Measurements from ENCODE around the gene ARHGAP22. TPM values are rescaled to one million over a fixed set of nuclear protein-coding genes. Genes with fewer than 3 reads are reported as not detected.

The ARHGAP22 gene
- total and polyA plus RNA-seq, 2 experiments from 2014 or later: 3.2 to 7.8 TPM

DNA sequence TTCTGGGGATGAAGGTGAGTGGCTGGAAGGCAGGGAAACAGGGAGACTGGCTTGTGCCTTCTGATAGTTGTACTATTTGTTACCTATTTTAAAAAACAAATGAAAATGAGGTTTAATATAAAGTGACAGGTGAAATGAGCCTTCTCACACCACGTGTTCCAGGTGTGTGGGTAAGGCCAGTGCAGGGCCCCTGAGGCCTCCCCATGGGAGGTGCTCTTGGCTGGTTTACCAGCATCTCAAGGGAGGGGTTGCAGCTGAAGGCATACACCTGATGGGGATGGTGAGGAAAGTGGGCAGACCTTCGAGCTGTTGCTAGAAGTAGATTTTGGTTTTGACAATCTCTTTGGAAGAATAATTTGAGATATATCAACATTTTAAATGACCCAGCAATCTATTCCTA lies 103.6 kb downstream of the ARHGAP22 start:
- H3K27ac ChIP-seq: no peak overlapping the region
- no peaks in the 10 kb centered on the region for H3K9me3 ChIP-seq (ENCODE audit: low read depth)
- no peaks in the 10 kb centered on the region for H3K36me3 ChIP-seq
- no peak overlapping the region for H3K4me3 ChIP-seq
- TF ChIP-seq, protein P1, sequence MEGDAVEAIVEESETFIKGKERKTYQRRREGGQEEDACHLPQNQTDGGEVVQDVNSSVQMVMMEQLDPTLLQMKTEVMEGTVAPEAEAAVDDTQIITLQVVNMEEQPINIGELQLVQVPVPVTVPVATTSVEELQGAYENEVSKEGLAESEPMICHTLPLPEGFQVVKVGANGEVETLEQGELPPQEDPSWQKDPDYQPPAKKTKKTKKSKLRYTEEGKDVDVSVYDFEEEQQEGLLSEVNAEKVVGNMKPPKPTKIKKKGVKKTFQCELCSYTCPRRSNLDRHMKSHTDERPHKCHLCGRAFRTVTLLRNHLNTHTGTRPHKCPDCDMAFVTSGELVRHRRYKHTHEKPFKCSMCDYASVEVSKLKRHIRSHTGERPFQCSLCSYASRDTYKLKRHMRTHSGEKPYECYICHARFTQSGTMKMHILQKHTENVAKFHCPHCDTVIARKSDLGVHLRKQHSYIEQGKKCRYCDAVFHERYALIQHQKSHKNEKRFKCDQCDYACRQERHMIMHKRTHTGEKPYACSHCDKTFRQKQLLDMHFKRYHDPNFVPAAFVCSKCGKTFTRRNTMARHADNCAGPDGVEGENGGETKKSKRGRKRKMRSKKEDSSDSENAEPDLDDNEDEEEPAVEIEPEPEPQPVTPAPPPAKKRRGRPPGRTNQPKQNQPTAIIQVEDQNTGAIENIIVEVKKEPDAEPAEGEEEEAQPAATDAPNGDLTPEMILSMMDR (IDR thresholded peaks at IDR 0.05; ENCODE audit: low read depth, low read length): no peak
- no peak for DNase-seq (ENCODE audit: low read depth in 1 of 2, low spot score in 1 of 2)
- no peaks in the 10 kb centered on the region for H3K27me3 ChIP-seq
- peaks cover 5% of the 10 kb centered on the region for H3K4me1 ChIP-seq (ENCODE audit: low read depth)

DNA sequence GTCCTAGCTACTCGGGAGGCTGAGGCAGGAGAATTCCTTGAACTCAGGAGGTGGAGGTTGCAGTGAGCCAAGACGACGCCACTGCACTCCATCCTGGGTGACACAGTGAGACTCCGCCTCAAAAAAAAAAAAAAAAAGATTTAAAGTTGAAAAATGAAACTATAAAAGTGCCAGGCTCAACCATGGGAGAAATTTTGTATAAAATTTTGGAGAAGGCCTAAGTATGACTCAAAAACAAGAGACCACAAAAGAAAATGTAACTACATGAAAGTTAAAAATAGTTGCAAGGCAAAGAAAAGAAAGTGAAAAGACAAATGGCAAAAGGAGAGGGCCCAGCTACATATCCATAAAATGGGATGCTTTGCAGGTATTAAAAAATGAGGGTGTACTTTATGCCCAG lies 104.1 kb downstream of the ARHGAP22 start:
- Histone ChIP-seq H3K4me3 (no peak overlapping the region), H3K9me3 (ENCODE audit: low read depth) (no peaks in the 10 kb centered on the region), H3K4me1 (ENCODE audit: low read depth) (peaks cover 5% of the 10 kb centered on the region), H3K27me3 (no peaks in the 10 kb centered on the region), H3K36me3 (no peaks in the 10 kb centered on the region), H3K27ac (no peak overlapping the region)
- TF ChIP-seq, protein P1 (IDR thresholded peaks at IDR 0.05; ENCODE audit: low read depth, low read length): no peak
- no peak for DNase-seq (ENCODE audit: low read depth in 1 of 2, low spot score in 1 of 2)

DNA sequence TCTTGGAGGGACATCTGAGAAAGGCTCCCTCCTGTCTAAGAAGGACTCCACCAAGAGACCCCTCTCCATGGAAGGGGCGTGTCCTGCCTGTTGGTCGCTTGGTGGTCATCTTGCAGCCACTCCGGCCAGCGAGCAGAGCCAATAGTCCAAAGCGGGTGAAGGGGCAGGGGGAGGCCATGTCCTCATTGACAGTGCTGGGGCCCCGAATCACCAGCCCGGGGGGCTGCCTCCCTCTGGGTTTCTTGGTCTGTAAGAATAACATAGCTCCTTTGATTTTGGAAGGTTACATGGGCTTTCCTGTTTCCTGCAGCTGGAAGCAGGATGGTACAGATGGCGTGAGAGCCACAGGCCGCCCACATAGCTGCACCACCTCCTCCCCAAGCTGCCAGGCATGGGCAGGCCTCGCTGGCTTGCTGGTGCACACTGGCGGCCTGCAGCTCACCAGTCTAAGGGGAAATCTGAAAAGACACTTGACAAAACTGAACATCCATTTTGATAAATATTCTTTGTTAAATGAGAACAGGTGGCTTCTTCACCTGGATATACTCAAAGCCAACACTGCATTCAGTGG lies 105.8 kb downstream of the ARHGAP22 start:
- H3K36me3 ChIP-seq: no peaks in the 10 kb centered on the region
- no peaks in the 10 kb centered on the region for H3K9me3 ChIP-seq (ENCODE audit: low read depth)
- H3K4me1 ChIP-seq (ENCODE audit: low read depth): no peaks in the 10 kb centered on the region
- no peak for DNase-seq (ENCODE audit: low read depth in 1 of 2, low spot score in 1 of 2)
- no peak overlapping the region for H3K27ac ChIP-seq
- H3K27me3 ChIP-seq: no peaks in the 10 kb centered on the region
- TF ChIP-seq, protein P1 (IDR thresholded peaks at IDR 0.05; ENCODE audit: low read depth, low read length): no peak
- no peak overlapping the region for H3K4me3 ChIP-seq

DNA sequence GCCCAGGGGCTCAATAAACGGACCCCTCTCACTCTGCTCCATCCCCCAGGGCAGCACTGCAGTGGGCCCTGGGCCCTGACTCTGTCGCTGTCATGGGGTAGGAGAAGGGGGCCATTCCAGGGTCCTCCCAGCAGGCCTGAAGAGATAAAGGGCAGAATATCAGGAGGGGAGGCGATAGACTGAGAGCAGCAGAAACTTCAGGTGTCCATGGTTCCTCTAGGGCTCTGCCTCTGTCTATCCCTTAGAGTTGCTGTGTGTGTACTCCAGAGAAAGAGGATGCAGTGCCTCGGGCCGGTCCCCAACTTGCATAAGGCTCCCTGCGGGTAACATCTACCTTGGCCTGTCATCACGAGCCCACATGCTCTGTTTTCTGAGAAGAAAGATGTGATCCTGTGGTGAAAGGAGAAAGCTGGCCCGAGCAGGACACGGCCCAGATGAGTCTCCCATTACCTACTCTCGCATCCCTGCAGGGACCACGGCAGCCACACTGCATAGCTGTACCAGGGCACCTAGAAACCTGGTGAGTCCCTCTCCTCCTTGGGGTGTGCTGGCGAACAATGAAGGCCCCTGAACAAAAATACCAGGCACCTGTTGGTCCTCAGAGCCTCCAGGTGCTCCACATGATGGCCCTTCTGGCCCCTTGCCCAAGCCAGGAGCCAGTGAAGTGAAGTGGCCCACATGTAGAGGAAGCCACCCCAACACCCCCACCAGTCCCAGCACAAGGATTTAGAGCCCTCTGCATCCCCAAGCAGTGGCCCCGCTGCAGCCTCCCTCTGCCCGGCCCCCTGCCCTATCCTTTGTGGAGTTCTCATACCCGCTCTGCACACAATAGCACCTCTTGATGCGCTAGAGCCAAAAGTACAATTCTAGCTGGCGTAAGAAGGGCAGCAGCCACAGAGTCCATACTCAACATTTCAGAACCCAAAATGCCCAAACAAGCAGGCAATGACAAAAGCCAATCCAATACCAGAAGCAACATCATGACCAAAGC lies 106.8 kb downstream of the ARHGAP22 start:
- Histone ChIP-seq H3K27ac (no peak overlapping the region), H3K27me3 (no peaks in the 10 kb centered on the region), H3K4me3 (no peak overlapping the region), H3K4me1 (ENCODE audit: low read depth) (no peaks in the 10 kb centered on the region), H3K9me3 (ENCODE audit: low read depth) (no peaks in the 10 kb centered on the region), H3K36me3 (no peaks in the 10 kb centered on the region)
- TF ChIP-seq, protein P1 (IDR thresholded peaks at IDR 0.05; ENCODE audit: low read depth, low read length): no peak
- no peak for DNase-seq (ENCODE audit: low read depth in 1 of 2, low spot score in 1 of 2)

DNA sequence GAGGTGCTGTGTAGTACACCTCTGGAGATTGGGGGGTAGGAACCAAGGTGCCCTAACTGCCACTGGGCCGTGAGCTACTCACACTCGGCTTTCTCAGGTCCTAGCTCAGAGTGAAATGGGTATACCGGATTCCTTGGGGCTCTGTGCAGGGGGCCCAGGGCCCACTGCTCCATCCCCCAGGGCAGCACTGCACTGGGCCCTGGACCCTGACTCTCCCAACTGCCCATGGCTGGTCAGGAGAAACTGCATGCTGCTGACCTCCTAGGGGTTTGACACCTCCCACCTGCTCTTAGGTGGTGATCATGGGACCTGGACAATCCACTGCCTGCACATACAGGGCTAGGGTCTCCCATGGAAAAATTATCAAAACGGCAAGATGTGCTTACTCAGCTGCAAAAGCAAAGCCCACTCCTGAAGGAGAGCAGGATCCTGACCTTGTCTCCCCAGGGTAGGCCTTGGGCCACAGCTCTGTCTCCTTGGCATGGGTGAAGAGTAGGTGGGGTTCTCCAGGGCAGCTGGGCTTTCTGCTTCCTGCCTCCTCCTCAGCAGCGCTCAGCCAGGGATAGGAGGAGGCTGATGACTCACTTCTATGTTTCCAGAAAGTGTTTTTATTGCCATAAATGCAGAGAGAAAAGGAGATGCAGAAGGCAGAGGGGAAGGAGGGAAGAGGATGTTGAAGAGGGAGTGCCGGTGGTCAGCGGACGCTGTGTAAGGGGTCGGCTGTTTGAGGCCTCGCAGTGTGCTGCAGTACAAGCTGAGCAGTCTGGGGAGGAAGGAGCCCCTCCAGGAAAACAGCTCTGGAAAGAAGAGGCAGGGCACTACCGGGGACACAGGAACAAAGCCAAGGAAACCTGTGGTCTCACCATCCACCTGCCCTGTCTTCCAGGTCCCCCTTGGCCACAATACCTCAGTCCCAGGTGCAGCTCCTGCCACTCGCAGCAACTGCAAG lies 107.8 kb downstream of the ARHGAP22 start:
- peak in 1 of 2 donors; percentile 77 for DNase-seq (ENCODE audit: low read depth in 1 of 2, low spot score in 1 of 2)
- TF ChIP-seq, protein P1 (IDR thresholded peaks at IDR 0.05; ENCODE audit: low read depth, low read length): no peak

More for the DNA sequence above, 107.8 kb downstream of the ARHGAP22 start:
- no peaks in the 10 kb centered on the region for H3K4me1 ChIP-seq (ENCODE audit: low read depth)
- H3K4me3 ChIP-seq: no peak overlapping the region
- no peak overlapping the region for H3K27ac ChIP-seq
- no peaks in the 10 kb centered on the region for H3K27me3 ChIP-seq
- no peaks in the 10 kb centered on the region for H3K9me3 ChIP-seq (ENCODE audit: low read depth)
- no peaks in the 10 kb centered on the region for H3K36me3 ChIP-seq
